Hepatocyte (in vitro differentiated cells): Measurements from ENCODE around the gene GATA5.

ENCODE experiments used
- CTCF ChIP-seq: fragments of 200-600 bp; sonication (generic); IDR thresholded peaks from 2 replicates; pipeline ENCODE4 v1.5.1; 2016; ENCODE audit warnings: antibody characterized with exemption, mild to moderate bottlenecking; ENCODE audit not compliant: poor library complexity
- EZH2 ChIP-seq: fragments of 200-600 bp; sonication (generic); IDR thresholded peaks from 2 replicates; pipeline ENCODE4 v1.6.1; 2016; ENCODE audit warnings: antibody characterized with exemption, mild to moderate bottlenecking, borderline replicate concordance
- EZH2phosphoT487 ChIP-seq: fragments of 200-600 bp; sonication (generic); IDR thresholded peaks from one replicate; pipeline ENCODE4 v1.6.1; 2018; ENCODE audit warnings: antibody characterized with exemption, mild to moderate bottlenecking, low read depth, moderate library complexity; ENCODE audit not compliant: unreplicated experiment, severe bottlenecking

- TF ChIP-seq CTCF (no peak), EZH2 (no peak), EZH2phosphoT487 (no peak)
Measured at GRCh38 chr20:62515280-62515679, 39.5 kb upstream of the GATA5 start.
